A375 (cell line): ENCODE results near the gene NAP1L5. TPM values are rescaled to one million over a fixed set of nuclear protein-coding genes. Genes with fewer than 3 reads are reported as not detected.

Source experiments
- small RNA-seq: library from RNA; depleted of rRNA; stranded (forward); fragments of <200 nt; gene quantifications from one replicate; pipeline ENCODE3, GENCODE V24; 2014
- total RNA-seq: library from RNA; depleted of rRNA; stranded (reverse); fragments of >200 nt; shearing (Covaris generic); gene quantifications from 2 replicates; pipeline ENCODE4 v1.2.3, GENCODE V29; 2014; rRNA removed

The NAP1L5 gene, protein sequence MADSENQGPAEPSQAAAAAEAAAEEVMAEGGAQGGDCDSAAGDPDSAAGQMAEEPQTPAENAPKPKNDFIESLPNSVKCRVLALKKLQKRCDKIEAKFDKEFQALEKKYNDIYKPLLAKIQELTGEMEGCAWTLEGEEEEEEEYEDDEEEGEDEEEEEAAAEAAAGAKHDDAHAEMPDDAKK
- 0.05 TPM in 1 of 2 replicates, not detected in the other for total RNA-seq

DNA sequence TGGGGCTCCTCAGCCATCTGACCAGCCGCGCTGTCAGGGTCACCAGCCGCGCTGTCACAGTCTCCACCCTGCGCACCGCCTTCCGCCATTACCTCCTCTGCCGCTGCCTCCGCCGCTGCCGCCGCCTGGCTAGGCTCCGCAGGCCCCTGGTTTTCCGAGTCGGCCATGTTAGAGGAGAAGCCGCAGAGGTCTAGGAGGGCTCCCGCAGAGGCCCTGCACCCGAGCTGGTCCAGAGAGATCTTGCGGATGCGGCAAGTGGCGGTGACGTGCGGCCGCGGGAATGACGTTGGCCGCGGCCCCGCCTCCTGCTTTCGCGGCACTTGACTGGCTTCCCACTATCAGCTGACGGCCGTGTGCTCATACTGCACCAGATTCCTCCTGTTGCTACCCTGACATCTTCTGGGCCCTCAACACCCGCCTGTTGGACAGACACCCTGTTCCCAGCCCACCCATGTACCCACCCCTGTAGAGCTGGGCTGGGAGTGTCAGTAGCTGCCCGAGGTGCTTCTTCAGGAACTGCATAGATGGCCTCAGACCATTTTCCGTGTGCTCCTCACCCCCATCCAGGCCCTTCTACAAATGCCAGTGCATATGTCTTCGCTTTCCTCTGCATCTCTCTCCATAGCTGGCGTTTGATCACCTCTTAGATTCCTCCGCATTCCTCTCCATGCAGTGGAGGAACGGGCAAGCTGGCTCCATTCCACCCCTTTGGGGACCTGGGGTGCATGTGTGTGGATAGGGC is at the start of gene NAP1L5:
Gene NAP1L5, minus strand, starts transcription at position 242 of the 742 bp plus-strand sequence. Its CDS starts 75 bp downstream, at position 167.

Small RNAs within 50 kb of the gene (small RNA-seq; reads per million reads assigned to genes)
- gene RF02115 = not detected
- gene RNU6-33P = not detected

Other genes starting within 250 kb of the NAP1L5 start
- gene HERC5, start 240.7 kb downstream of the NAP1L5 start, total RNA-seq = 1.4 and 2.0 TPM in 2 replicates
- gene PYURF, start 174.1 kb downstream of the NAP1L5 start, total RNA-seq = 87.3 and 102 TPM in 2 replicates
- gene HERC3, start 105.3 kb downstream of the NAP1L5 start, total RNA-seq = 2.1 and 2.3 TPM in 2 replicates